PC-3 (cell line): ENCODE data around the gene OSBPL1A. TPM values are rescaled to one million over a fixed set of nuclear protein-coding genes. Genes with fewer than 3 reads are reported as not detected.

ENCODE experiments used
- ATAC-seq: fragments of 200-7000 bp; cut with Tn5 transposase; 2 replicates; pipeline ENCODE4 v1.9.1; 2020; ENCODE audit warnings: mild to moderate bottlenecking, moderate library complexity
- BruUV-seq: library from RNA; stranded (reverse); fragments of 400-500 nt; replicated peaks from 2 replicates; lab custom pipeline; 2021; lab: Mats Ljungman, UMichigan
- CTCF ChIA-PET: fragments of 300-600 bp; sonication (Branson Sonifier 250); formaldehyde crosslinking; loops from one replicate; lab custom pipeline; 2022; ENCODE audit warnings: antibody characterized with exemption; lab: Charles Lee
- POLR2A ChIA-PET: fragments of 300-600 bp; sonication (Branson Sonifier 250); formaldehyde crosslinking; loops from one replicate; lab custom pipeline; 2022; ENCODE audit warnings: antibody characterized with exemption; ENCODE audit not compliant: unreplicated experiment; lab: Charles Lee
- DNase-seq: peaks from one replicate; pipeline ENCODE4 v3.0.0-alpha.2; 2015
- H2AFZ ChIP-seq: fragments of 300-600 bp; sonication (generic); 2 replicates; pipeline ENCODE4 v1.6.0; 2016; ENCODE audit warnings: antibody characterized with exemption, low read length
- H3F3A ChIP-seq: fragments of 300-600 bp; sonication (generic); one replicate; pipeline ENCODE4 v1.6.0; 2017; ENCODE audit warnings: antibody characterized with exemption, low read length, control low read depth, mild to moderate bottlenecking; ENCODE audit not compliant: unreplicated experiment
- H3K27ac ChIP-seq: fragments of 300-600 bp; sonication (generic); 2 replicates; pipeline ENCODE4 v1.5.1; 2016; ENCODE audit warnings: mild to moderate bottlenecking, low read length
- H3K27me3 ChIP-seq: fragments of 300-600 bp; sonication (generic); 2 replicates; pipeline ENCODE4 v1.6.1; 2016; ENCODE audit warnings: low read length, mixed read lengths
- H3K36me3 ChIP-seq: fragments of 300-600 bp; sonication (generic); 2 replicates; pipeline ENCODE4 v1.6.1; 2016; ENCODE audit warnings: low read depth, mixed run types, low read length, mixed read lengths
- H3K4me1 ChIP-seq: fragments of 300-600 bp; sonication (generic); 2 replicates; pipeline ENCODE4 v1.5.1; 2016; ENCODE audit warnings: low read length; ENCODE audit not compliant: insufficient read depth
- H3K4me2 ChIP-seq: fragments of 300-600 bp; sonication (generic); 2 replicates; pipeline ENCODE4 v1.6.0; 2016; ENCODE audit warnings: low read length
- H3K4me3 ChIP-seq: fragments of 300-600 bp; sonication (generic); 2 replicates; pipeline ENCODE4 v1.5.1; 2016; ENCODE audit warnings: mild to moderate bottlenecking, low read length, mixed read lengths
- H3K79me2 ChIP-seq: fragments of 300-600 bp; sonication (generic); 2 replicates; pipeline ENCODE4 v1.6.1; 2017; ENCODE audit warnings: low read length, mixed read lengths
- H3K9ac ChIP-seq: fragments of 300-600 bp; sonication (generic); 2 replicates; pipeline ENCODE4 v1.6.0; 2016; ENCODE audit warnings: mild to moderate bottlenecking, low read length
- H3K9me2 ChIP-seq: fragments of 300-600 bp; sonication (generic); replicated peaks from 2 replicates; pipeline ENCODE4 v1.6.1; 2016; ENCODE audit warnings: mixed run types, low read length, mixed read lengths
- H3K9me3 ChIP-seq: fragments of 300-600 bp; sonication (generic); 2 replicates; pipeline ENCODE4 v1.6.1; 2016; ENCODE audit warnings: low read length, mixed read lengths
- H4K20me1 ChIP-seq: fragments of 300-600 bp; sonication (generic); 2 replicates; pipeline ENCODE4 v1.6.1; 2016; ENCODE audit warnings: low read length, mixed read lengths
- EZH2 ChIP-seq: fragments of 300-600 bp; sonication (generic); IDR thresholded peaks from one replicate; pipeline ENCODE4 v1.6.1; 2017; ENCODE audit warnings: antibody characterized with exemption, mild to moderate bottlenecking, low read length; ENCODE audit not compliant: unreplicated experiment
- EZH2phosphoT487 ChIP-seq: fragments of 300-600 bp; sonication (generic); IDR thresholded peaks from 2 replicates; pipeline ENCODE4 v1.6.1; 2018; ENCODE audit warnings: mild to moderate bottlenecking, antibody characterized with exemption, low read length, borderline replicate concordance
- intact Hi-C: fragments of 100-400 bp; cut with micrococcal nuclease; formaldehyde crosslinking; loops from 2 replicates; pipeline ENCODE4 v1.9.0; 2023
- total RNA-seq: library from RNA; depleted of rRNA; stranded (reverse); fragments of >200 nt; gene quantifications from 2 replicates; pipeline ENCODE4 v1.2.3, GENCODE V29; 2014
- TF ChIP-seq, protein P1 (sequence below): fragments of 300-600 bp; sonication (generic); conservative IDR thresholded peaks from 2 replicates; pipeline ENCODE4 v1.5.1; 2017; ENCODE audit warnings: antibody characterized with exemption, low read depth, mild to moderate bottlenecking, low read length

Gene OSBPL1A
- total RNA-seq, 1 experiment from 2014 or later, result 39.7 TPM

DNA sequence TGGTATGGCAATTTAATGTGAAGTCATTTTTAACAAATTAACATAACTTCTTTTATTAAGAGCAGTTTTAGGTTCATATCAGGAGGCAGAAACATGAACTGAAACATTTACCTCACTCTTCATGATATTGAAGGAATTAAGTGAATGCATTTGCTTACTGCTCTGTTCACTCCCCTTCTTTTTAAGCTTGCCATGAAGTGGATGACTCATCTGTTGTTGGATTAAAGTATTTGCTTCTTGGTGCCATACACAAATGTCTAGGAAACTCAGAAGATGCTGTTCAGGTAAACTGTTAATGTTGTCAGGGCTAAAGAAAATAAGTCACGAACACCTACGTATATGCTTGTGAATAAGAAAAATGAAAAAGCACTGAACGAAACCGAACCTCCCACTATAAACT lies 268.9 kb downstream of the OSBPL1A start:
- POLR2A ChIA-PET, result no interaction called here
- no peak; the same call in 1 of the 2 replicates for ATAC-seq
- no peaks in the 10 kb centered on the region for H3F3A ChIP-seq
- no peak overlapping the region for H3K27ac ChIP-seq
- H3K4me1 ChIP-seq, result no peaks in the 10 kb centered on the region
- H3K4me3 ChIP-seq, result no peak overlapping the region
- H2AFZ ChIP-seq, result no peak overlapping the region
- CTCF ChIA-PET, result no interaction called here
- no peaks in the 10 kb centered on the region for H3K9me2 ChIP-seq
- no peaks in the 10 kb centered on the region for H3K79me2 ChIP-seq
- BruUV-seq, result no TSS peak
- H3K9me3 ChIP-seq, result no peaks in the 10 kb centered on the region
- H4K20me1 ChIP-seq, result no peaks in the 10 kb centered on the region
- 0 out of 2 replicates have a peak, but pooled peaks cover 3% of the 10 kb centered on the region for H3K36me3 ChIP-seq
- no peak overlapping the region for H3K4me2 ChIP-seq
- DNase-seq, result no peak
- no peak overlapping the region for H3K9ac ChIP-seq
- H3K27me3 ChIP-seq, result no peaks in the 10 kb centered on the region
- intact Hi-C loops, result no loop called here
- no peak for TF ChIP-seq EZH2
- no peak for TF ChIP-seq EZH2phosphoT487

DNA sequence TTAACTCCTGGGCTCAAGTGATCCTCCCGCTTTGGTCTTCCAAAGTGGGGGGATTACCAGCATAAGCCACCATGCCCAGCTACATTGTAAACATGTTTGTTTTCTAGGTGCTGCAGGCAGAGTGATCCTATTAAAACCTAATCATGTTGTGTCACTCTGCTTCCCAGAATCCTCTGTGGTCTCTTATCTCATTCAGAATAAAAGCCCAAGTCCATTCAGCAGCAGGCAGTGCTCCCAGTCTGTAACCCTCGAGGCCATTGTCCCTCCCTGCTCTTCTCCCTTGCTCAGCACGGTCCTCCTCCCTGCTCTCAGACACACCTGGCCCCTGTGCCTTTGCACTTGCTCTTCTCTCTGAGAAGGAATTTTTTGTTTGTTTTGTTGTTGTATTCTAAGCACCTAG lies 269.9 kb downstream of the OSBPL1A start:
- Histone ChIP-seq H2AFZ (no peak overlapping the region), H3K9me2 (no peaks in the 10 kb centered on the region), H3K27me3 (no peaks in the 10 kb centered on the region), H3K4me3 (no peak overlapping the region), H3K9me3 (no peaks in the 10 kb centered on the region), H3F3A (no peaks in the 10 kb centered on the region), H3K27ac (no peak overlapping the region), H3K79me2 (no peaks in the 10 kb centered on the region), H3K9ac (no peak overlapping the region), H3K4me2 (no peak overlapping the region), H4K20me1 (no peaks in the 10 kb centered on the region), H3K36me3 (0 out of 2 replicates have a peak, but pooled peaks cover 3% of the 10 kb centered on the region), H3K4me1 (no peaks in the 10 kb centered on the region)
- no TSS peak for BruUV-seq
- POLR2A ChIA-PET, result no interaction called here
- DNase-seq (no peak), ATAC-seq (no peak)
- intact Hi-C loops, result no loop called here
- TF ChIP-seq EZH2, result no peak
- TF ChIP-seq, protein P1, sequence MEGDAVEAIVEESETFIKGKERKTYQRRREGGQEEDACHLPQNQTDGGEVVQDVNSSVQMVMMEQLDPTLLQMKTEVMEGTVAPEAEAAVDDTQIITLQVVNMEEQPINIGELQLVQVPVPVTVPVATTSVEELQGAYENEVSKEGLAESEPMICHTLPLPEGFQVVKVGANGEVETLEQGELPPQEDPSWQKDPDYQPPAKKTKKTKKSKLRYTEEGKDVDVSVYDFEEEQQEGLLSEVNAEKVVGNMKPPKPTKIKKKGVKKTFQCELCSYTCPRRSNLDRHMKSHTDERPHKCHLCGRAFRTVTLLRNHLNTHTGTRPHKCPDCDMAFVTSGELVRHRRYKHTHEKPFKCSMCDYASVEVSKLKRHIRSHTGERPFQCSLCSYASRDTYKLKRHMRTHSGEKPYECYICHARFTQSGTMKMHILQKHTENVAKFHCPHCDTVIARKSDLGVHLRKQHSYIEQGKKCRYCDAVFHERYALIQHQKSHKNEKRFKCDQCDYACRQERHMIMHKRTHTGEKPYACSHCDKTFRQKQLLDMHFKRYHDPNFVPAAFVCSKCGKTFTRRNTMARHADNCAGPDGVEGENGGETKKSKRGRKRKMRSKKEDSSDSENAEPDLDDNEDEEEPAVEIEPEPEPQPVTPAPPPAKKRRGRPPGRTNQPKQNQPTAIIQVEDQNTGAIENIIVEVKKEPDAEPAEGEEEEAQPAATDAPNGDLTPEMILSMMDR, result no peak
- TF ChIP-seq EZH2phosphoT487, result no peak
- CTCF ChIA-PET, result no interaction called here

DNA sequence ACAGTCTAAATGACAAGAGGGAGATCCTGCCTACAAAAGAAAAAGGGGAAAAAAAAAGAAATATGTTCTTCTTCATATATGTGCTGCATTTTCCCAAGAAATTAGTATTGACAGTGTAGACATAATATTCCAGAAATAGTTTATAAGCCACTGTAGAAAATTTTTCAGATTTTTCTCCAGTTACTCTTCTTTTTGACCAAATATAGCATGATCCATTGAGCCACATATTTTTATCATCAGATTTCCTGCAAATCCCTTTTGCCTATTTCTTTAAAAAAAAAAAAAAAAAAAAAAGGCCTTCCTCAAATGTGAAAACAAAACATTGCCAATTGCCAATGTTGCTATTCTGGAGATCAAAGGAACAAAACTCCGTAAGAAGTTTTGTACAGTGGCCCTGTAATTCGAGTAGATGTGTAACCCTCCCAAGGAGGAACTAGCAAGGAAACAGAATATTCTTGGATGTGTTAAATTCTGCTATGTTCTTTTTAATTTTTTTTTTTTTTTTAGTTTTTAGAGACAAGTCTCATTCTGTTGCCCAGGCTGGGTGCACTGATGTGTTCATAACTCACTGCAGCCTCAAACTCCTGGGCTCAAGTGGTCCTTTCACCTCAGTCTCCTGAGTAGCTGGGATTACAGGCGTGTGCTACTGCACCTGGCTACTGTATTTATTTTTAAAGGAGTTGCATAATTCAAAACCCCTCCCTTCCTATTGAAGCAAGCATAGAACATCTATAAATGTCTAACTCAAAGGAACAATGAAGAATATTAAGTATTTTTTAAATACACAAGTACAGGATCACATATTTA lies 271.3 kb downstream of the OSBPL1A start:
- DNase-seq (no peak), ATAC-seq (no peak)
- Histone ChIP-seq H3K27me3 (no peaks in the 10 kb centered on the region), H2AFZ (no peak overlapping the region), H3K9ac (no peak overlapping the region), H3K36me3 (0 out of 2 replicates have a peak, but pooled peaks cover 3% of the 10 kb centered on the region), H3K4me1 (no peaks in the 10 kb centered on the region), H3K79me2 (no peaks in the 10 kb centered on the region), H4K20me1 (no peaks in the 10 kb centered on the region), H3K4me2 (no peak overlapping the region), H3F3A (no peaks in the 10 kb centered on the region), H3K27ac (no peak overlapping the region), H3K4me3 (no peak overlapping the region), H3K9me3 (no peaks in the 10 kb centered on the region), H3K9me2 (no peaks in the 10 kb centered on the region)
- intact Hi-C loops, result no loop called here
- ChIA-PET POLR2A (no interaction called here), CTCF (no interaction called here)
- no TSS peak for BruUV-seq
- TF ChIP-seq EZH2 (no peak), EZH2phosphoT487 (no peak)
- TF ChIP-seq, protein P1, result no peak
